GM06990 (cell line): Measurements from ENCODE around the gene ARHGEF39.

ENCODE experiments used
- DNase-seq: peaks from one replicate; pipeline ENCODE4 v3.0.0-alpha.2; 2011; ENCODE audit not compliant: insufficient read length; ENCODE audit errors: extremely low read depth
- H3K27me3 ChIP-seq: replicated peaks from 2 replicates; pipeline ENCODE4 v1.6.0; 2011; ENCODE audit warnings: low read length; ENCODE audit not compliant: control insufficient read depth, insufficient read depth
- H3K36me3 ChIP-seq: 2 replicates; pipeline ENCODE4 v1.5.1; 2011; ENCODE audit warnings: low read length; ENCODE audit not compliant: control insufficient read depth, insufficient read depth
- H3K4me3 ChIP-seq: replicated peaks from 2 replicates; pipeline ENCODE4 v1.5.1; 2011; ENCODE audit warnings: low read depth, mild to moderate bottlenecking, control low read depth, low read length
- TF ChIP-seq, protein P1 (sequence below): IDR thresholded peaks from 2 replicates; pipeline ENCODE4 v1.5.1; 2011; ENCODE audit warnings: low read length, control low read depth, mild to moderate bottlenecking, inconsistent platforms; ENCODE audit not compliant: insufficient read depth, poor library complexity, severe bottlenecking

Gene ARHGEF39

DNA sequence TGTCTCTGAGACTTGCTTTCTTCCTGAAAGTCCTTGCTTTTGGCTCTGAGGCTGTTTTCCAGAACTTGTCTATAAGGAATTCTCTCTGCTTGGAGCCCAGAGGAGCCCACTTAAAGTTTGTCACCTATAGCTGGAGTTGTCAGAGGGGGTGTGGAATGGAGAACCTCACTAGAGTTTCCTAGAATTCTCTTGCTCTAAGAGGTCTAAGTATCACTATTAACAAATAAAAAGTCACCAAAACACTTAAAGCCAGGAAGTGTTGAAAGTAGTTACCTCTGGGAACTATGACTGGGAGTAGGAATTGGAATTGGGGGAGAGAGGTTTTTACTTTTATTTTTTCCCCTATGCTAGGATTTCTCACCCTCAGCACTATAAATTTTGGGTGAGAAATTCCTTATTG, 29.3 kb downstream of the ARHGEF39 start:
- Histone ChIP-seq H3K27me3 (no peaks in the 10 kb centered on the region), H3K4me3 (no peak overlapping the region), H3K36me3 (no peaks in the 10 kb centered on the region)
- TF ChIP-seq, protein P1, sequence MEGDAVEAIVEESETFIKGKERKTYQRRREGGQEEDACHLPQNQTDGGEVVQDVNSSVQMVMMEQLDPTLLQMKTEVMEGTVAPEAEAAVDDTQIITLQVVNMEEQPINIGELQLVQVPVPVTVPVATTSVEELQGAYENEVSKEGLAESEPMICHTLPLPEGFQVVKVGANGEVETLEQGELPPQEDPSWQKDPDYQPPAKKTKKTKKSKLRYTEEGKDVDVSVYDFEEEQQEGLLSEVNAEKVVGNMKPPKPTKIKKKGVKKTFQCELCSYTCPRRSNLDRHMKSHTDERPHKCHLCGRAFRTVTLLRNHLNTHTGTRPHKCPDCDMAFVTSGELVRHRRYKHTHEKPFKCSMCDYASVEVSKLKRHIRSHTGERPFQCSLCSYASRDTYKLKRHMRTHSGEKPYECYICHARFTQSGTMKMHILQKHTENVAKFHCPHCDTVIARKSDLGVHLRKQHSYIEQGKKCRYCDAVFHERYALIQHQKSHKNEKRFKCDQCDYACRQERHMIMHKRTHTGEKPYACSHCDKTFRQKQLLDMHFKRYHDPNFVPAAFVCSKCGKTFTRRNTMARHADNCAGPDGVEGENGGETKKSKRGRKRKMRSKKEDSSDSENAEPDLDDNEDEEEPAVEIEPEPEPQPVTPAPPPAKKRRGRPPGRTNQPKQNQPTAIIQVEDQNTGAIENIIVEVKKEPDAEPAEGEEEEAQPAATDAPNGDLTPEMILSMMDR, result no peak
- no peak for DNase-seq

DNA sequence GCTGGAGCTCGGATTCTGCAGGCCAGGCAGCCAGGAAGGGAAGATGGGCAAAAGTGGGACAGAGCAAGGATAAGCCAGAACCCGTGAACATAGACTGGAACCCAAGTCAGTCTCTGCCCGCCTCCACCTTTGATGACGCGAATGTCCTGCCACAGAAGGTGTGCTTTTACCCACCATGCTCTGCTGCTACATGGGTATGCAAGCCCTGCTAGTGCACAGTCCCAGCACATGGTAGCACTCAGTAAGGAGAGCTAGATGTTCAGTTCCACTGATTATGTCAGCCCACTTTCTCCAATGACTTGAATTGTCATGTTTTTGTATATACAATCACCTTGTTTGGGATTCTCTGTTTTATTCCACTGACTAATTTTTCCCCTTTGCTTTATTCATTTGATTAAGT, 35.4 kb downstream of the ARHGEF39 start:
- H3K27me3 ChIP-seq, result no peaks in the 10 kb centered on the region

DNA sequence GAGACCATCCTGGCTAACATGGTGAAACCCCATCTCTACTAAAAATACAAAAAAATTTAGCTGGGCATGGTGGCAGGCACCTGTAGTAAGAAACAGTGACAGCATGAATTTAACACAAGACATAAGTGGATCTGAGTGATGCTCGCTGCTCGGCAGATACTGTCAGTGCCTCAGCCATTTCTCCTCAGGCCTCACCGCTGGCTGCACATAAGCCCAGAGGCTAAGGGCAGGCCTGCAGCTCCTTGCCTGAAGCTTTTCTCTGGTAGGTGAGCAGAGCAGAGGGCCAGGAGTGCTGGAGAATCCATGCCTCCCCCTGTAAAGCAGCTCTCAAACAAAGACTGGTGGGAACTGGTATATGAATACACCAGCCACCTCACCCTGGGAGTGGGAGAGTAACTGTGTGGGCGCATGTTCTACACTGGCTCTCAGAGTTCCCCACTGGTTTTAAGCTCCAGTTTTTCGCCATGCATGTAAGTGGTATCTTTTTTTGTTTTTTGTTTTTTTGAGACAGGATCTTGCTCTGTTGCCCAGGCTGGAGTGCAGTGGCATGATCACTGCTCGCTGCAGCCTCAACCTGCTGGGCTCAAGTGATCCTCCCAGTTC, 36.5 kb downstream of the ARHGEF39 start:
- no peak for DNase-seq
- TF ChIP-seq, protein P1, result no peak
- no peaks in the 10 kb centered on the region for H3K36me3 ChIP-seq
- no peak overlapping the region for H3K4me3 ChIP-seq
- no peaks in the 10 kb centered on the region for H3K27me3 ChIP-seq

More for the DNA sequence above, 35.4 kb downstream of the ARHGEF39 start:
- DNase-seq, result no peak
- H3K4me3 ChIP-seq, result no peak overlapping the region
- no peaks in the 10 kb centered on the region for H3K36me3 ChIP-seq
- TF ChIP-seq, protein P1, result no peak

DNA sequence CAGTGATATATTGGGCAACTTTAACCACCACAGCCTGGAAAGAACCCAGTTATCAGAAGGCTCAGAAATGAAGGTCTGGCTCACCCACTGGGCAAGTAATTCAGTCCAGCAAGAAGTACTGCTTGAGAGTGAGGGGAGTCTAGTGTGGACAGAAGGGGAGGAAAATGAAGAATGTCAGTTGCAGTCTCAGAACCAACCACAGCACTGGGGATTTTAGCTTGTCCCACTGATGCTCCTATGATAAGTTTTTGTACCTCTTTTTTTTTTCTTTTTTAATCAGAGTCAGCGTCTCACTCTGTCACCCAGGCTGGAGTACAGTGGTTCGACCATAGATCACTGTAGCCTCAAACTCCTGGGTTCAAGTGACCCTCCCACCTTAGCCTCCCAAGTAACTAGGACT, 37.4 kb downstream of the ARHGEF39 start:
- Histone ChIP-seq H3K27me3 (no peaks in the 10 kb centered on the region), H3K4me3 (no peak overlapping the region), H3K36me3 (no peaks in the 10 kb centered on the region)
- no peak for DNase-seq
- TF ChIP-seq, protein P1, result no peak

DNA sequence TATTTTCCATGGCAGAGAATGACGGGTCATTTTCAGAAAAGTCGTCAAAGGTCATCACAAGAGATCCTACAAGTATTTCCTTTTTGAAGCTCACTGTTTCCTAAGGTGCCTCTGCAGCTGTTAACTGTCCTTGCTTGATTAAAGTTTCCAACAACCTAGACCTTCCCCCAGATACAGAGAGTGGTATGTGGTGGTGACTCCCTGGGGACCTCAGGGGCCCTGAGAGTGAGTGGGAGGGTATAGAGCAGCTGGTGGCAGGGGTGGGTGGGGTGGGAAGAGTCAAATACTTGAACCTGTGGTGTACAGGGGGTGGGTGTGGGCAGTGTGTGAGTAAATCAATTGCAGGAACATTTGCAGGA, 45.2 kb downstream of the ARHGEF39 start:
- peak; percentile 66 for DNase-seq

More for the DNA sequence above, 45.2 kb downstream of the ARHGEF39 start:
- Histone ChIP-seq H3K27me3 (no peaks in the 10 kb centered on the region), H3K4me3 (no peak overlapping the region), H3K36me3 (no peaks in the 10 kb centered on the region)
- TF ChIP-seq, protein P1, result no peak
